Mesothelial cell of epicardium (in vitro differentiated cells): Measurements from ENCODE around the gene SOX18. TPM values are rescaled to one million over a fixed set of nuclear protein-coding genes. Genes with fewer than 3 reads are reported as not detected.

Source experiments
- DNase-seq, 2 experiments: peaks; one replicate each; pipeline ENCODE4 v3.0.0; 2021; ENCODE audit warnings: low spot score in 2 of 2; ENCODE audit not compliant: unreplicated experiment in 2 of 2
- H3K27ac Mint-ChIP-seq: 2 replicates; pipeline ENCODE4 v1.8.0; 2021; ENCODE audit warnings: mixed read lengths
- H3K27me3 Mint-ChIP-seq: 2 replicates; pipeline ENCODE4 v1.8.0; 2021; ENCODE audit warnings: low read depth, mixed read lengths
- H3K36me3 Mint-ChIP-seq: 2 replicates; pipeline ENCODE4 v1.8.0; 2021; ENCODE audit warnings: mixed read lengths
- H3K4me1 Mint-ChIP-seq: 2 replicates; pipeline ENCODE4 v1.8.0; 2021; ENCODE audit warnings: mixed read lengths
- H3K4me3 Mint-ChIP-seq: 2 replicates; pipeline ENCODE4 v1.8.0; 2021; ENCODE audit warnings: mild to moderate bottlenecking, moderate library complexity, mixed read lengths
- H3K9me3 Mint-ChIP-seq: 2 replicates; pipeline ENCODE4 v1.8.0; 2021; ENCODE audit warnings: mixed read lengths
- CTCF ChIP-seq: fragments of 200-600 bp; sonication (generic); IDR thresholded peaks from one replicate; pipeline ENCODE4 v1.5.0; 2021; ENCODE audit warnings: antibody characterized with exemption; ENCODE audit not compliant: unreplicated experiment
- total RNA-seq: library from RNA; stranded (reverse); gene quantifications from 3 replicates; pipeline ENCODE4 v1.2.1, GENCODE V29; 2021

The SOX18 gene
- total RNA-seq, 1 donor from 2014 or later, result 0.34 TPM

GRCh38 chr20:64029293-64030117, 19.9 kb downstream of the SOX18 start:
- H3K27ac Mint-ChIP-seq, result no peak overlapping the region
- no peaks in the 10 kb centered on the region for H3K9me3 Mint-ChIP-seq
- H3K4me1 Mint-ChIP-seq, result no peaks in the 10 kb centered on the region
- no peak for DNase-seq
- peaks cover 29% of the 10 kb centered on the region for H3K36me3 Mint-ChIP-seq
- no peaks in the 10 kb centered on the region for H3K27me3 Mint-ChIP-seq
- no peak for TF ChIP-seq CTCF
- no peak overlapping the region for H3K4me3 Mint-ChIP-seq

GRCh38 chr20:64027981-64028685, 21.3 kb downstream of the SOX18 start:
- H3K27ac Mint-ChIP-seq, result no peak overlapping the region
- no peak for TF ChIP-seq CTCF
- no peaks in the 10 kb centered on the region for H3K4me1 Mint-ChIP-seq
- H3K27me3 Mint-ChIP-seq, result no peaks in the 10 kb centered on the region
- H3K9me3 Mint-ChIP-seq, result no peaks in the 10 kb centered on the region
- DNase-seq, result no peak
- H3K36me3 Mint-ChIP-seq, result peaks cover 32% of the 10 kb centered on the region
- H3K4me3 Mint-ChIP-seq, result no peak overlapping the region

- H3K36me3 Mint-ChIP-seq, result peaks cover 40% of the 10 kb centered on the region
- no peak for DNase-seq
- no peak overlapping the region for H3K4me3 Mint-ChIP-seq
- no peak for TF ChIP-seq CTCF
- no peak overlapping the region for H3K27ac Mint-ChIP-seq
- H3K27me3 Mint-ChIP-seq, result no peaks in the 10 kb centered on the region
- H3K4me1 Mint-ChIP-seq, result no peaks in the 10 kb centered on the region
- H3K9me3 Mint-ChIP-seq, result no peaks in the 10 kb centered on the region
These were observed 23.5 kb downstream of the SOX18 start for GRCh38 chr20:64025826-64026412.

GRCh38 chr20:64025101-64025825, 24.2 kb downstream of the SOX18 start:
- TF ChIP-seq CTCF, result no peak
- Mint-ChIP-seq H3K4me3 (no peak overlapping the region), H3K36me3 (peaks cover 36% of the 10 kb centered on the region), H3K9me3 (no peaks in the 10 kb centered on the region), H3K27me3 (no peaks in the 10 kb centered on the region), H3K27ac (no peak overlapping the region), H3K4me1 (no peaks in the 10 kb centered on the region)
- no peak for DNase-seq

- Mint-ChIP-seq H3K4me1 (no peaks in the 10 kb centered on the region), H3K36me3 (peaks cover 40% of the 10 kb centered on the region), H3K27me3 (no peaks in the 10 kb centered on the region), H3K27ac (no peak overlapping the region), H3K9me3 (no peaks in the 10 kb centered on the region), H3K4me3 (no peak overlapping the region)
- DNase-seq, result no peak
- no peak for TF ChIP-seq CTCF
These were observed 25.1 kb downstream of the SOX18 start for GRCh38 chr20:64024141-64024990.
